Karpas-422 (cell line): ENCODE measurements around the gene ECPAS. TPM values are rescaled to one million over a fixed set of nuclear protein-coding genes. Genes with fewer than 3 reads are reported as not detected.
"Not testable (repeated sequence)": the region's sequence is repeated elsewhere in the genome, so short reads cannot be mapped to it uniquely, and the experiment has no call there.

Experiments used
- DNase-seq: peaks from one replicate; pipeline ENCODE4 v3.0.0-alpha.2; 2015
- H2AFZ ChIP-seq: fragments of 200-600 bp; sonication (generic); 2 replicates; pipeline ENCODE4 v1.6.1; 2014; ENCODE audit warnings: antibody characterized with exemption, low read length, mixed read lengths
- H3K27ac ChIP-seq: fragments of 200-600 bp; sonication (generic); 2 replicates; pipeline ENCODE4 v1.5.1; 2014; ENCODE audit warnings: mild to moderate bottlenecking, low read length, moderate library complexity
- H3K27me3 ChIP-seq: fragments of 200-600 bp; sonication (generic); 2 replicates; pipeline ENCODE4 v1.6.1; 2014; ENCODE audit warnings: low read length, mixed read lengths
- H3K36me3 ChIP-seq: fragments of 200-600 bp; sonication (generic); 2 replicates; pipeline ENCODE4 v1.6.1; 2014; ENCODE audit warnings: low read length, mixed read lengths; ENCODE audit not compliant: insufficient read depth
- H3K4me1 ChIP-seq: fragments of 200-600 bp; sonication (generic); 2 replicates; pipeline ENCODE4 v1.6.1; 2014; ENCODE audit warnings: mild to moderate bottlenecking, low read length, mixed read lengths
- H3K4me2 ChIP-seq: fragments of 200-600 bp; sonication (generic); 2 replicates; pipeline ENCODE4 v1.6.1; 2014; ENCODE audit warnings: low read length, low read depth, mild to moderate bottlenecking; ENCODE audit not compliant: poor library complexity, severe bottlenecking
- H3K4me3 ChIP-seq: fragments of 200-600 bp; sonication (generic); 2 replicates; pipeline ENCODE4 v1.5.1; 2014; ENCODE audit warnings: mild to moderate bottlenecking, antibody characterized with exemption, low read length, mixed read lengths
- H3K79me2 ChIP-seq: fragments of 200-600 bp; sonication (generic); 2 replicates; pipeline ENCODE4 v1.6.1; 2014; ENCODE audit warnings: mild to moderate bottlenecking, low read length, mixed read lengths
- H3K9ac ChIP-seq: fragments of 200-600 bp; sonication (generic); 2 replicates; pipeline ENCODE4 v1.6.0; 2014; ENCODE audit warnings: low read length
- H3K9me2 ChIP-seq: fragments of 200-600 bp; sonication (generic), shearing (Covaris generic); replicated peaks from 2 replicates; pipeline ENCODE4 v1.6.0; 2014; ENCODE audit warnings: mild to moderate bottlenecking, low read length, moderate library complexity; ENCODE audit not compliant: insufficient read depth
- H3K9me3 ChIP-seq: fragments of 300-700, 200-600 bp; sonication (generic); 2 replicates; pipeline ENCODE4 v1.6.1; 2014; ENCODE audit warnings: low read length, mixed read lengths
- H4K20me1 ChIP-seq: fragments of 200-600 bp; sonication (generic); 2 replicates; pipeline ENCODE4 v1.6.1; 2014; ENCODE audit warnings: mild to moderate bottlenecking, antibody characterized with exemption, low read length, low read depth; ENCODE audit not compliant: insufficient read depth
- total RNA-seq: library from RNA; depleted of rRNA; stranded (reverse); fragments of >200 nt; shearing (Covaris generic); gene quantifications from 2 replicates; pipeline ENCODE4 v1.2.3, GENCODE V29; 2014; ENCODE audit warnings: low replicate concordance

ECPAS gene
- total RNA-seq, 1 experiment from 2014 or later = 62.8 TPM

DNA sequence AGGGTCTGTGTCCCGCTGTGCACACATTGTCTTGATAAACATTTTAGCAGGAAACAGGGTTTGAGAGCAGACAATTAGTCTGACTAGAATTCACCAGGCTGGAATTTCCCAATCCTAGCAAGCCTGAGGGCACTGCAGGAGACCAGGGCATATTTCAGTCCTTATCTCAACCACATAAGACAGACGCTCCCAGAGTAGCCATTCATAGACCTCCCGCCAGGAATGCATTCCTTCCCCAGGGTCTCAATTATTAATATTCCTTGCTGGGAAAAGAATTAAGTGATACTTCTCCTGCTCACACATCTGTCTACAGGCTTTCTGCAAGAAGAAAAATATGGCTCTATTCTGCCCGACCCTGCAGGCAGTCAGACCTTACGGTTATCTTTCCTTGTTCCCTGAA lies 82.7 kb downstream of the ECPAS start:
- not testable (repeated sequence) for H3K4me3 ChIP-seq, DNase-seq, H2AFZ ChIP-seq, H3K27ac ChIP-seq, H3K4me1 ChIP-seq, H3K9me2 ChIP-seq, H3K9ac ChIP-seq, H4K20me1 ChIP-seq, H3K27me3 ChIP-seq, H3K4me2 ChIP-seq
- H3K79me2 ChIP-seq = peaks cover 34% of the 10 kb centered on the region
- H3K9me3 ChIP-seq = peaks cover 22% of the 10 kb centered on the region
- H3K36me3 ChIP-seq = peaks cover 74% of the 10 kb centered on the region

GRCh38 chr9:111400564-111400898 lies 83.7 kb downstream of the ECPAS start:
- Histone ChIP-seq H3K79me2 (peaks cover 30% of the 10 kb centered on the region), H3K4me3 (no peak overlapping the region), H2AFZ (no peak overlapping the region), H3K4me2 (no peak overlapping the region), H3K27ac (no peak overlapping the region), H3K9ac (no peak overlapping the region), H3K36me3 (peaks cover 69% of the 10 kb centered on the region), H3K4me1 (no peaks in the 10 kb centered on the region), H3K9me2 (no peaks in the 10 kb centered on the region), H4K20me1 (no peaks in the 10 kb centered on the region), H3K9me3 (peaks cover 22% of the 10 kb centered on the region), H3K27me3 (no peaks in the 10 kb centered on the region)
- peak; percentile 42 for DNase-seq

DNA sequence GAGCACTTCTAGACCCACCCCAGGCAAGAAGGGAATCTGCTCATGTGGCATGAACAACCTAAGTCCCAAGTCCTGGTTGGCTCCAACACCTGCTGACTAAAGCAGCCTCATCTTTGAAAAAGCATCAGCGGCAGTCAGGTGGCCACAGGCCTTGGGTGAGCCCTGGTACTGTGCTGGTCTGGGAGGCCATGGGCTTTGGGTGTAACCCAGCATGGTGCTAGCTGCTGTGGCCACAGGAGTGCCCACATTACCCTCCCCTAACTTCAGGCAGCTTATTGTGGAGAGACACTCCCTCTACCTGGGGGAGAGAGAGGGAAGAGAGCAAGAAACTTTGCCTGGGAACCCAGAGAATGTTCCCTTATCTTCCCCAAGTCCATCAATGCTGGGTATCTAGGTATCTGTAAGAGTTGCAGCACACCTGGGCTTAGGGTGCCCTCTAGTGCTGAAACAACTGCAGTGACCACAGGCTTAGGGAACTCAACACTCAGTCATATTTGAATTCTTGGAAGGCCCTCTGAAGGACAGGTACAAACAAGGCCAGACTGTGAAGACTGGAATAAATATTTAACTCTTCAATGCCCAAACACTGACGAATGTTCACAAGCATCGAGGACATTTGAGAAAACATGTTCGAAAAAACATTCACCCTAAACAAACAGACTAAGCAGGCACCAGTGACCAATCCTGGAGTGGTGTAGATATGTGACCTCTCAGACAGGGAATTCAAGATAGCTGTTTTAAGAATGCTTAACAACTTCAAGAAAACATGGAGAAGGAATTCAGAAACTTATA lies 84.2 kb downstream of the ECPAS start:
- H3K4me3 ChIP-seq = no peak overlapping the region
- H3K27me3 ChIP-seq = no peaks in the 10 kb centered on the region
- H3K9ac ChIP-seq = no peak overlapping the region
- peaks cover 69% of the 10 kb centered on the region for H3K36me3 ChIP-seq
- H2AFZ ChIP-seq = no peak overlapping the region
- DNase-seq = peak; percentile 72
- no peak overlapping the region for H3K27ac ChIP-seq
- peaks cover 26% of the 10 kb centered on the region for H3K79me2 ChIP-seq
- no peaks in the 10 kb centered on the region for H3K9me2 ChIP-seq
- no peak overlapping the region for H3K4me2 ChIP-seq
- peaks cover 17% of the 10 kb centered on the region for H3K9me3 ChIP-seq
- H4K20me1 ChIP-seq = no peaks in the 10 kb centered on the region
- no peaks in the 10 kb centered on the region for H3K4me1 ChIP-seq

- no peaks in the 10 kb centered on the region for H3K4me1 ChIP-seq
- no peak overlapping the region for H3K27ac ChIP-seq
Observed at GRCh38 chr9:111399211-111399739, 84.9 kb downstream of the ECPAS start.

GRCh38 chr9:111393971-111394370 lies 90.2 kb downstream of the ECPAS start:
- H4K20me1 ChIP-seq = no peaks in the 10 kb centered on the region
- H3K4me3 ChIP-seq = no peak overlapping the region
- H3K9ac ChIP-seq = no peak overlapping the region
- H2AFZ ChIP-seq = no peak overlapping the region
- H3K27ac ChIP-seq = no peak overlapping the region
- H3K36me3 ChIP-seq = peaks cover 50% of the 10 kb centered on the region; the same call in 1 of the 2 replicates
- H3K4me1 ChIP-seq = no peaks in the 10 kb centered on the region
- no peaks in the 10 kb centered on the region; the same call in 1 of the 2 replicates for H3K79me2 ChIP-seq
- H3K9me3 ChIP-seq = no peaks in the 10 kb centered on the region
- H3K4me2 ChIP-seq = no peak overlapping the region
- H3K27me3 ChIP-seq = no peaks in the 10 kb centered on the region
- H3K9me2 ChIP-seq = no peaks in the 10 kb centered on the region
- DNase-seq = no peak

More at GRCh38 chr9:111399211-111399739, 84.9 kb downstream of the ECPAS start:
- H3K9me2 ChIP-seq = no peaks in the 10 kb centered on the region
- H3K79me2 ChIP-seq = peaks cover 26% of the 10 kb centered on the region
- H4K20me1 ChIP-seq = no peaks in the 10 kb centered on the region
- no peak for DNase-seq
- peaks cover 17% of the 10 kb centered on the region for H3K9me3 ChIP-seq
- peaks cover 65% of the 10 kb centered on the region for H3K36me3 ChIP-seq
- no peak overlapping the region for H3K4me2 ChIP-seq
- no peak overlapping the region for H3K9ac ChIP-seq
- no peaks in the 10 kb centered on the region for H3K27me3 ChIP-seq
- no peak overlapping the region for H3K4me3 ChIP-seq
- no peak overlapping the region for H2AFZ ChIP-seq

DNA sequence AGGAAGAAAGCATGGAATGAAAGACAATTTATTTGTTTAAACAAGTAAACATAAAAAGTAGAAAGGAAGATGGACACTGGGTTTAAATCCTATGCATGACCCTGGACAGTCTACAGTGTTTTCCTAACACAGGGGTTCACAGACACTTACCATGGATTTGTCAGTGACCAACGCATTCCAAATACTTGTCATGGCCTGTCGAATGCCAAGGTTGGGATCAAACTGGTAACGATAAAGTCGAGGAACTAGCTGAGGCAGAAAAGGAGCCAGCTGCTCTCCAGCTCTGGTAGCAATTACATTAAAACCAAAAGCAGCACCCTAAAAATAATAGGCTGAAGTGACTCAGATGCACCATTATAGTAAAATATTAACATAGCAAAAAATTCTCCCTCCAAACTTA lies 94.8 kb downstream of the ECPAS start:
- Histone ChIP-seq H2AFZ (no peak overlapping the region), H4K20me1 (no peaks in the 10 kb centered on the region), H3K27ac (no peak overlapping the region), H3K9ac (no peak overlapping the region), H3K4me2 (no peak overlapping the region), H3K4me3 (no peak overlapping the region), H3K36me3 (peaks cover 62% of the 10 kb centered on the region), H3K9me3 (no peaks in the 10 kb centered on the region), H3K4me1 (no peaks in the 10 kb centered on the region), H3K27me3 (no peaks in the 10 kb centered on the region), H3K9me2 (no peaks in the 10 kb centered on the region), H3K79me2 (no peaks in the 10 kb centered on the region)
- no peak for DNase-seq

- no peak overlapping the region for H3K27ac ChIP-seq
- H3K79me2 ChIP-seq = no peaks in the 10 kb centered on the region
- no peaks in the 10 kb centered on the region for H3K27me3 ChIP-seq
- H3K4me1 ChIP-seq = no peaks in the 10 kb centered on the region
- no peak overlapping the region for H3K4me3 ChIP-seq
- no peaks in the 10 kb centered on the region for H4K20me1 ChIP-seq
- no peaks in the 10 kb centered on the region for H3K9me2 ChIP-seq
- no peak for DNase-seq
- H3K4me2 ChIP-seq = no peak overlapping the region
- no peak overlapping the region for H3K9ac ChIP-seq
- peaks cover 60% of the 10 kb centered on the region for H3K36me3 ChIP-seq
- H2AFZ ChIP-seq = no peak overlapping the region
- no peaks in the 10 kb centered on the region for H3K9me3 ChIP-seq
Observed at GRCh38 chr9:111386386-111386785, 97.8 kb downstream of the ECPAS start.

- Histone ChIP-seq H3K79me2 (no peaks in the 10 kb centered on the region), H3K27me3 (no peaks in the 10 kb centered on the region), H3K36me3 (peaks cover 47% of the 10 kb centered on the region; the same call in 1 of the 2 replicates), H2AFZ (no peak overlapping the region), H3K4me2 (no peak overlapping the region), H3K9me2 (no peaks in the 10 kb centered on the region), H3K4me3 (no peak overlapping the region), H3K9ac (no peak overlapping the region), H3K4me1 (no peaks in the 10 kb centered on the region), H4K20me1 (no peaks in the 10 kb centered on the region), H3K9me3 (no peaks in the 10 kb centered on the region), H3K27ac (no peak overlapping the region)
- DNase-seq = no peak
Observed at GRCh38 chr9:111381006-111381405, 103.2 kb downstream of the ECPAS start.
